Fibroblast of pulmonary artery (primary cell): ENCODE results near the gene IL6R.
A peak's percentile ranks its signal among the peaks of the same experiment; 100 is the strongest.

Experiments used
- DNase-seq: peaks from one replicate; pipeline ENCODE4 v3.0.0-alpha.2; 2010; ENCODE audit warnings: low read depth
- H3K4me3 ChIP-seq: replicated peaks from 2 replicates; pipeline ENCODE4 v1.5.1; 2011; ENCODE audit warnings: low read depth, mild to moderate bottlenecking, control low read depth, low read length, moderate library complexity
- CTCF ChIP-seq: IDR thresholded peaks from 2 replicates; pipeline ENCODE4 v1.5.1; 2011; ENCODE audit warnings: mild to moderate bottlenecking, control low read depth, low read length, inconsistent platforms; ENCODE audit errors: missing control alignments

Gene IL6R

GRCh38 chr1:154414606-154415005 is 9.5 kb downstream of the IL6R start:
- no peak for DNase-seq
- TF ChIP-seq CTCF = no peak
- no peak overlapping the region for H3K4me3 ChIP-seq

DNA sequence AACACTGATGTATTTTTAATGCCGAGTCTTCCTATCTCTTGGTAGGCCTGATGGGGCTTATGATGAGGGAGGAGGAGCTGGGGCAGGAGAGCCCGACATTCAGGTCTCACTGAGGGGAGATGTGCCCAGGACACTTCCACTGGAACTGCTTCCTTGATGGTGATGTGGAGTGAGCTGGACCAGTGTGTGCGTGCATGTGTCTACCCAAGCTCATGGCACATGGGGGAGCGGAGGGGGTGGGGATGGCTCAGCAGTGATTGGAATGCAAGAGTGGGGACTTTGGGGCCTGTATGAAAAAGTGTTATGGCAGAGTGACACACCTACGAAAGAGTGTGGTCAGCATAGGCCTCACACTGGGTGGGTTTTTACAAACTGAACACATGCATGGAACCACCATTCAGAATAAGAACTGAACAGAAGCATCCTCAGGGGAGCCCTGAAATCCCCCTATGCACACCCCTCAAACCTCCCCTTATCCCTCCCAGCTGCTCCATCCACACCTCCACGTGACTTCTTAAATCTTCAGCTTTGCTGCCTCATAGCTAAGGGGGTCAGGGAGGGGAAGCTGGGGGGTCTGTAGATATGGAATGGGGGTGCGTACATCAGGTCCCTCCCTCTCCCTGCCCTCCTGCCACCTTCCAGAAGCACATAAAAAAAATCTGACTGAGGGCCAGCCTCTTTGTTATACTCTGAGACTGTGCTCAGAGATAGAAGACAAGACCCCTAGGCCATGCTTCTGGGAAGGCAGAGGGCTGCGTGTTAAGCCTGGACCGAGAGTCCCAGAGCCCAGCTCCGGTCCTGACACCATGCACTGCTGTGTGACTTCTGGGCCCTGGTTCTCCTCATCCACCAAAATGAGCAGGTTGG is 11.6 kb downstream of the IL6R start:
- no peak for TF ChIP-seq CTCF
- no peak overlapping the region for H3K4me3 ChIP-seq
- no peak for DNase-seq

GRCh38 chr1:154417338-154417608 is 12.1 kb downstream of the IL6R start:
- no peak for TF ChIP-seq CTCF
- no peak overlapping the region for H3K4me3 ChIP-seq

DNA sequence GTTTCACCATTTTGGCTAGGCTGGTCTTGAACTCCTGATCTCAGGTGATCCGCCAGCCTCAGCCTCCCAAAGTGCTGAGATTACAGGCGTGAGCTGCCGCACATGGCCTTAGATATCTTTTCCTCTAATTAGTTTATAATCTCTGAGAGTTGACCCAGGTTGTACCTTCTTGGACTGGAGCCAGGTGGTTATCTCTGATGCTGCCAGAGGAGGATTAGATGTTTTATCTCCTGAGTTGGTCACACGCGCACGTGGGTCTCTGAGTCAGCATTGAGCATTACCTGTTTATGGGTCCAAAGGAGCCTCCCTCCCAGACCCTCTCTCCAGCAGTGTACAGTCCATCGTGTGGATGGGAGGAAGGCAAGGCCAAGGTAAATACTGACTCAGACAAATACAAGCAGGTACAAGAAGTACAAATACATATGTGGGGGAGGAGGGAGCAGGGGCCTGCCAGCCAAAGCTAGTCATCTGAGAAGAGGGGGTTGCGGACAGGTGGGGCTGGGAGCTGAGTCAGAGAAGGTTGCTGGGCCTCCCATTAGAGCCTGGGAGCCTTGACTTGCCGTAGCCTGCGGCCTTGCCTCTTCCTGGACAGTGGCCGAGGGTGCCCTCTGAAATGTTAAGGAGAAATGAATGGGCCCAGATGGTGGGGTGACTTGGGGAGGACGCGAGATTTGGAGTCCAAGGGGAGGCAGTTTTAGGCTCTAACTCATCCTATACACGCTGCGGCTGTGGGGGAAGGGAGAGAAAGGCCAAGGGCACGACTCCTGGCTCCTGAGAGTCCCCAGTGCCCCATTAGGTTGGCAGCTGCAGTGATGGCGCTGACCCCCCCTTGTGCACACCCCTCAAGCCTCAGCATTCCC is 13.1 kb downstream of the IL6R start:
- no peak for TF ChIP-seq CTCF
- DNase-seq = peak; percentile 40
- no peak overlapping the region for H3K4me3 ChIP-seq

More at GRCh38 chr1:154417338-154417608, 12.1 kb downstream of the IL6R start:
- DNase-seq = no peak

- no peak for TF ChIP-seq CTCF
- no peak overlapping the region for H3K4me3 ChIP-seq
Measured at GRCh38 chr1:154418923-154419619, 13.9 kb downstream of the IL6R start.

GRCh38 chr1:154419620-154420571 is 14.8 kb downstream of the IL6R start:
- H3K4me3 ChIP-seq = peak overlapping the region; percentile 39
- TF ChIP-seq CTCF = no peak
- DNase-seq = peak; percentile 98

More at GRCh38 chr1:154418923-154419619, 13.9 kb downstream of the IL6R start:
- DNase-seq = no peak
